Stomach (tissue), 4 donors: ENCODE results near the gene PTPRM.

Experiments used
- POLR2A ChIP-seq, 4 donors: fragments of 450-650 bp; IDR thresholded peaks; one replicate each; pipeline ENCODE4 v1.6.1; 2016; ENCODE audit warnings: antibody characterized with exemption in 4 of 4, control low read depth in 2 of 4, mild to moderate bottlenecking in 1 of 4, moderate library complexity in 1 of 4
- TF ChIP-seq, protein P1 (sequence below), 7 experiments: fragments of 450-650 bp in 4 of 7; fragments of 200-600 bp in 3 of 7; sonication (generic) in 3 of 7; IDR thresholded peaks; one replicate each; pipeline ENCODE4 v1.5.1; 2016 to 2019; ENCODE audit warnings: antibody characterized with exemption in 7 of 7, control low read depth in 2 of 7, mild to moderate bottlenecking in 1 of 7

DNA sequence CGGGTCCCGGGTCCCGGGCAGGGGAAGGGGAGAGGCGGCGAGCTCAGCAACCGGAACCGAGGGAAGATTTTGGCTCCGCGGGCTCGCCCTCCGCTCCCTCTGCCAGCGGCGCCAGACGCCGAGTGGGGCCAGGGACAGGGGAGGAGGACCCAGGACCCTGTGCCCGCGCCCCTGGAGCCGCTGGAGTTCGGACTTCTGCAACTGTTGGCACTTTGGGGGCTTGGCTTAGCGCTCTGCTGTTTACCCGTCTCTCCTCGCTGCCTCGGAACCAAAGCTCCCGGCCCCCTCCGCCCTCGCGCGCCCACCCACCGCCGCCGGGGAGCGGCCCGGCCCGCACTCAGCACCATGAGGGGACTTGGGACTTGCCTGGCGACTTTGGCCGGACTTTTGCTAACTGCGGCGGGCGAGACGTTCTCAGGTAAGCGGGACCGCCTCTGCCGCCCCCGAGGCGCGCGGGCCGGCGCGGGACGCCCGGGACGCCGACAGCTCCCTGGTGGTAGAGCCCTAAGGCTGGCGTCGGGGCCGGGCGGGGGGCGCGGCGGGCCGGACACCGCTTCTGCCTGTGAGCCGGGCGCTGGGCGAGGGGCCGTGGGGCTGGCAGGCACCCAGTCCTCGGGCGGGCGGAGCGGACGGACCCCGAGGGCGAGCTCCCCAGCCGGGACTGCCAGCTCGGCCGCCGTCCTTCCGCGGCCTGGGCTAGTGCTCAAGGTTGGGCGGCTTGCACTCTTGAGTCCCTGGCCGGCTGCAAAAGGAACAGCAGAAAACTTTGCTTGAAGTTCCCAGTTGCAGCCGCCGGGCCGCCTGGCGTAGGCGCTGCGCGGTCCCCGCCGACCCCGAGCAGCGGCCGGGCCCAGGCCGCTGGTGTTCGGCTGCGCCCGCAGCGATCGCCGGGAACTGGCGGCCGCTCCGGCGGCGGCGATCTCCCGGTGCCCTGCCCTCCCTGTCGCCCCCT, 634 bp downstream of the PTPRM start:
- TF ChIP-seq, protein P1, sequence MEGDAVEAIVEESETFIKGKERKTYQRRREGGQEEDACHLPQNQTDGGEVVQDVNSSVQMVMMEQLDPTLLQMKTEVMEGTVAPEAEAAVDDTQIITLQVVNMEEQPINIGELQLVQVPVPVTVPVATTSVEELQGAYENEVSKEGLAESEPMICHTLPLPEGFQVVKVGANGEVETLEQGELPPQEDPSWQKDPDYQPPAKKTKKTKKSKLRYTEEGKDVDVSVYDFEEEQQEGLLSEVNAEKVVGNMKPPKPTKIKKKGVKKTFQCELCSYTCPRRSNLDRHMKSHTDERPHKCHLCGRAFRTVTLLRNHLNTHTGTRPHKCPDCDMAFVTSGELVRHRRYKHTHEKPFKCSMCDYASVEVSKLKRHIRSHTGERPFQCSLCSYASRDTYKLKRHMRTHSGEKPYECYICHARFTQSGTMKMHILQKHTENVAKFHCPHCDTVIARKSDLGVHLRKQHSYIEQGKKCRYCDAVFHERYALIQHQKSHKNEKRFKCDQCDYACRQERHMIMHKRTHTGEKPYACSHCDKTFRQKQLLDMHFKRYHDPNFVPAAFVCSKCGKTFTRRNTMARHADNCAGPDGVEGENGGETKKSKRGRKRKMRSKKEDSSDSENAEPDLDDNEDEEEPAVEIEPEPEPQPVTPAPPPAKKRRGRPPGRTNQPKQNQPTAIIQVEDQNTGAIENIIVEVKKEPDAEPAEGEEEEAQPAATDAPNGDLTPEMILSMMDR (IDR thresholded peaks at IDR 0.05), result peak in 1 of 7 experiments; percentile 10
- no peak for TF ChIP-seq POLR2A (IDR thresholded peaks at IDR 0.05)
